Liver (tissue), 9 donors: ENCODE measurements around the gene ARMS2. TPM values are rescaled to one million over a fixed set of nuclear protein-coding genes. Genes with fewer than 3 reads are reported as not detected.

Experiments
- DNase-seq: peaks from one replicate; pipeline ENCODE4 v3.0.0-alpha.2; 2017; ENCODE audit warnings: low spot score
- H3K27ac ChIP-seq, 2 donors: one replicate each; pipeline ENCODE4 v1.7.0; 2013; ENCODE audit warnings: inconsistent platforms in 2 of 2, low read length in 2 of 2, control low read depth in 1 of 2, low read depth in 1 of 2, mild to moderate bottlenecking in 1 of 2
- H3K27me3 ChIP-seq, 4 donors: one replicate each; pipeline versions ENCODE4 v1.6.1 to v1.7.0; 2013; ENCODE audit warnings: low read length in 3 of 4, inconsistent platforms in 1 of 4, mild to moderate bottlenecking in 1 of 4, moderate library complexity in 1 of 4; ENCODE audit not compliant: control insufficient read depth in 4 of 4, insufficient read depth in 4 of 4
- H3K36me3 ChIP-seq, 4 donors: one replicate each; pipeline versions ENCODE4 v1.6.1 to v1.7.0; 2013; ENCODE audit warnings: low read length in 3 of 4, mild to moderate bottlenecking in 3 of 4, low read depth in 1 of 4, moderate library complexity in 1 of 4; ENCODE audit not compliant: control insufficient read depth in 4 of 4, insufficient read depth in 3 of 4
- H3K4me1 ChIP-seq, 4 donors: one replicate each; pipeline versions ENCODE4 v1.6.1 to v1.7.0; 2013; ENCODE audit warnings: low read length in 3 of 4, mild to moderate bottlenecking in 3 of 4, moderate library complexity in 1 of 4; ENCODE audit not compliant: control insufficient read depth in 4 of 4, insufficient read depth in 4 of 4
- H3K4me3 ChIP-seq, 3 donors: one replicate each; pipeline versions ENCODE4 v1.6.1 to v1.7.0; 2013; ENCODE audit warnings: low read length in 3 of 3, control low read depth in 1 of 3, low read depth in 1 of 3, mild to moderate bottlenecking in 1 of 3
- H3K9ac ChIP-seq, 2 donors: one replicate each; pipeline ENCODE4 v1.7.0; 2013; ENCODE audit warnings: low read length in 2 of 2, mild to moderate bottlenecking in 2 of 2, moderate library complexity in 2 of 2, control low read depth in 1 of 2, low read depth in 1 of 2
- H3K9me3 ChIP-seq, 4 donors: one replicate each; pipeline versions ENCODE4 v1.6.1 to v1.7.0; 2013; ENCODE audit warnings: low read length in 3 of 4; ENCODE audit not compliant: control insufficient read depth in 4 of 4
- ATF3 ChIP-seq: IDR thresholded peaks from 2 replicates; pipeline ENCODE4 v1.6.1; 2016; ENCODE audit warnings: antibody characterized with exemption
- CTCF ChIP-seq: fragments of 150-350 bp; IDR thresholded peaks from 2 replicates; pipeline ENCODE4 v1.5.1; 2017; ENCODE audit warnings: improper control_type of control experiment, low read depth, low read length; ENCODE audit not compliant: missing input control
- EGR1 ChIP-seq, 2 donors: IDR thresholded peaks; 2 replicates each; pipeline ENCODE4 v1.6.1; 2016 to 2018; ENCODE audit warnings: antibody characterized with exemption in 2 of 2, low read depth in 2 of 2
- FOXA1 ChIP-seq: IDR thresholded peaks from 2 replicates; pipeline ENCODE4 v1.6.1; 2016; ENCODE audit warnings: antibody characterized with exemption
- FOXA2 ChIP-seq: IDR thresholded peaks from 2 replicates; pipeline ENCODE4 v1.6.1; 2016; ENCODE audit warnings: antibody characterized with exemption
- GABPA ChIP-seq, 2 donors: IDR thresholded peaks in 1 of 2; conservative IDR thresholded peaks in 1 of 2; 2 replicates each; pipeline ENCODE4 v1.6.1; 2016; ENCODE audit warnings: antibody characterized with exemption in 2 of 2, mild to moderate bottlenecking in 1 of 2, moderate library complexity in 1 of 2
- HNF4A ChIP-seq, 2 donors: conservative IDR thresholded peaks; 2 replicates each; pipeline ENCODE4 v1.6.1; 2016; ENCODE audit warnings: antibody characterized with exemption in 2 of 2, mild to moderate bottlenecking in 2 of 2
- HNF4G ChIP-seq: IDR thresholded peaks from 2 replicates; pipeline ENCODE4 v1.6.1; 2016; ENCODE audit warnings: antibody characterized with exemption
- JUND ChIP-seq, 2 donors: IDR thresholded peaks; 2 replicates each; pipeline ENCODE4 v1.6.1; 2016; ENCODE audit warnings: antibody characterized with exemption in 2 of 2
- MAX ChIP-seq: IDR thresholded peaks from 2 replicates; pipeline ENCODE4 v1.6.1; 2016; ENCODE audit warnings: antibody characterized with exemption
- RAD21 ChIP-seq, 2 donors: IDR thresholded peaks; 2 replicates each; pipeline ENCODE4 v1.6.1; 2016; ENCODE audit warnings: antibody characterized with exemption in 2 of 2, mild to moderate bottlenecking in 2 of 2
- REST ChIP-seq: IDR thresholded peaks from 2 replicates; pipeline ENCODE4 v1.6.1; 2016; ENCODE audit warnings: antibody characterized with exemption, mild to moderate bottlenecking
- RXRA ChIP-seq, 2 donors: IDR thresholded peaks; 2 replicates each; pipeline ENCODE4 v1.6.1; 2017 to 2018; ENCODE audit warnings: antibody characterized with exemption in 2 of 2, mild to moderate bottlenecking in 1 of 2
- SP1 ChIP-seq: IDR thresholded peaks from 2 replicates; pipeline ENCODE4 v1.6.1; 2018; ENCODE audit warnings: antibody characterized with exemption, mild to moderate bottlenecking
- TAF1 ChIP-seq: conservative IDR thresholded peaks from 2 replicates; pipeline ENCODE4 v1.6.1; 2016; ENCODE audit warnings: antibody characterized with exemption, mild to moderate bottlenecking
- YY1 ChIP-seq: IDR thresholded peaks from 2 replicates; pipeline ENCODE4 v1.6.1; 2016; ENCODE audit warnings: antibody characterized with exemption, mild to moderate bottlenecking
- ZBTB33 ChIP-seq: IDR thresholded peaks from 2 replicates; pipeline ENCODE4 v1.6.1; 2016; ENCODE audit warnings: antibody characterized with exemption
- WGBS: extraction: QIAGEN DNeasy Blood & Tissue Kit; methylation state at CpG from one replicate; pipeline ENCODE4 v1.1.7; 2013; 5-methylcytosine and 5-hydroxymethylcytosine counted together
- polyA plus RNA-seq, 2 donors: library from polyadenylated mRNA; stranded (reverse) in 1 of 2; unstranded in 1 of 2; fragments of 200-250 nt in 1 of 2; fragments of >200 nt in 1 of 2; fragmentation: Nextera tagmentation in 1 of 2; extraction: Ambion mirVana in 1 of 2; gene quantifications; one replicate each; pipeline versions ENCODE4 v1.2.1 to v1.2.3, GENCODE V29; 2013 to 2015
- total RNA-seq, 2 donors: library from RNA; depleted of rRNA; stranded (reverse); fragments of >200 nt; gene quantifications; one replicate each; pipeline ENCODE4 v1.2.3, GENCODE V29; 2014
- donor health status: healthy.
- donor health status: healthy.
- donor health status: healthy.
- donor health status: healthy.
- donor health status: healthy.

The ARMS2 gene
- total and polyA plus RNA-seq, 4 donors: 0.17 TPM; not detected in 3

GRCh38 chr10:122421054-122421625 lies 33.3 kb upstream of the ARMS2 start:
- TF ChIP-seq REST (no peak), ZBTB33 (no peak), EGR1 (IDR thresholded peaks at IDR 0.05; ENCODE audit: low read depth in 2 of 2) (no peak), JUND (IDR thresholded peaks at IDR 0.05) (no peak), GABPA (IDR thresholded peaks at IDR 0.05 in 1 of 2, conservative IDR thresholded peaks at IDR 0.05 in 1 of 2) (no peak), TAF1 (no peak), FOXA1 (no peak), MAX (no peak), RAD21 (IDR thresholded peaks at IDR 0.05) (no peak)
- no peak for DNase-seq
- H3K9ac ChIP-seq: no peak overlapping the region
- H3K4me1 ChIP-seq: no peaks in the 10 kb centered on the region
- H3K27me3 ChIP-seq: no peaks in the 10 kb centered on the region
- H3K4me3 ChIP-seq: no peak overlapping the region
- no peaks in the 10 kb centered on the region for H3K9me3 ChIP-seq
- peaks cover 3 to 8% (median 4%) of the 10 kb centered on the region in 4 donors for H3K36me3 ChIP-seq
- WGBS: 80% methylated on average over 3 of the region's 3 CpGs
- H3K27ac ChIP-seq: no peak overlapping the region

GRCh38 chr10:122421742-122422141 lies 32.7 kb upstream of the ARMS2 start:
- no peak for DNase-seq
- Histone ChIP-seq H3K36me3 (peaks cover 2 to 8% (median 3%) of the 10 kb centered on the region in 4 donors), H3K27me3 (no peaks in the 10 kb centered on the region), H3K27ac (no peak overlapping the region), H3K4me1 (no peaks in the 10 kb centered on the region), H3K9ac (no peak overlapping the region), H3K9me3 (no peaks in the 10 kb centered on the region), H3K4me3 (no peak overlapping the region)
- TF ChIP-seq HNF4G: no peak
- no peak for TF ChIP-seq GABPA (IDR thresholded peaks at IDR 0.05 in 1 of 2, conservative IDR thresholded peaks at IDR 0.05 in 1 of 2)
- no peak for TF ChIP-seq RAD21 (IDR thresholded peaks at IDR 0.05)
- TF ChIP-seq RXRA (IDR thresholded peaks at IDR 0.05): no peak
- no peak for TF ChIP-seq ATF3
- no peak for TF ChIP-seq CTCF
- TF ChIP-seq SP1: no peak
- TF ChIP-seq ZBTB33: no peak
- no peak for TF ChIP-seq JUND (IDR thresholded peaks at IDR 0.05)
- TF ChIP-seq TAF1: no peak
- no peak for TF ChIP-seq FOXA2
- no peak for TF ChIP-seq HNF4A (conservative IDR thresholded peaks at IDR 0.05)
- no peak for TF ChIP-seq YY1
- no peak for TF ChIP-seq MAX
- TF ChIP-seq EGR1 (IDR thresholded peaks at IDR 0.05; ENCODE audit: low read depth in 2 of 2): no peak
- TF ChIP-seq REST: no peak
